Measurements from ENCODE around the gene RPSA.

DNA sequence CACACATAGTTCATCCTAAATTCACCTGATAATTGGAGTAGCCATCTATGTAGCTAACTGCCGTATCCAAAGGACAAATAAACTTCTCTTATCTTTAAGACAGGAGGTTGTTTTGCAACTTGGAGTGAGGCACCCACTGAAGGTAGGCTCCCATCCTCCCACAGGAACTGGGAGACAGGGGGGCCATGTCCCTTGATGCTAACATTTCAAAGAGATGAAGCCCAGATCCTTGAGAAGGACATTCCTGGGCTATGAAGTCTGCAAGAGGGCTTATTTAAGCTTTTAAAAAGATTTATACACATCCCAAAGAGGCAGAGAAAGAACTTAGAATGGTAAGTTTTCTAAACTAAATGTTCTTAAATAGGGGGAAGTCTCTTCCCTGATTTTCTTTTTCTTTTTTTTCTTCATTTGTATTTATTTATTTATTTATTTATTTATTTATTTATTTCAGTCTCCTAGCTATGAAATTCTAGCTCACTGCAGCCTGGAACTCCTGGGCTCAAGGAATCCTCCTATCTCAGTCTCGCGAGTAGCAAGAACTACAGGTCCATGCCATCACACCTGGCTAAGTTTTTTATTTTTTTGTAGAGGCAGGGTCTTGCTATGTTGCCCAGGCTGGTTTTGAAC lies 48.2 kb downstream of the RPSA start:
- TF ChIP-seq CTCF (IDR thresholded peaks at IDR 0.05; ENCODE audit: low read depth, low read length, poor library complexity, severe bottlenecking): no peak
- TF ChIP-seq EZH2phosphoT487 (IDR thresholded peaks at IDR 0.05; ENCODE audit: borderline replicate concordance, low read length): no peak

Data from DOHH2 (cell line).